H9 (cell line): ENCODE measurements around the gene UBE2Q1. TPM values are rescaled to one million over a fixed set of nuclear protein-coding genes. Genes with fewer than 3 reads are reported as not detected.

Experiments
- DNase-seq: peaks from one replicate; pipeline ENCODE4 v3.0.0-alpha.2; 2017
- H2AFZ ChIP-seq: one replicate; pipeline ENCODE4 v1.6.1; 2013; ENCODE audit warnings: mild to moderate bottlenecking, low read length, control low read depth, moderate library complexity
- H2AK5ac ChIP-seq: 2 replicates; pipeline ENCODE4 v1.6.1; 2013; ENCODE audit warnings: low read length, control low read depth, mixed read lengths; ENCODE audit not compliant: insufficient read length
- H2BK120ac ChIP-seq: one replicate; pipeline ENCODE4 v1.6.1; 2013; ENCODE audit warnings: low read depth, mild to moderate bottlenecking, low read length, control low read depth, inconsistent platforms; ENCODE audit not compliant: poor library complexity, severe bottlenecking
- H2BK12ac ChIP-seq: 2 replicates; pipeline ENCODE4 v1.6.1; 2013; ENCODE audit warnings: low read length, control low read depth, mixed read lengths, low read depth; ENCODE audit not compliant: insufficient read length
- H2BK15ac ChIP-seq: 2 replicates; pipeline ENCODE4 v1.6.1; 2013; ENCODE audit warnings: low read depth, low read length, control low read depth
- H2BK20ac ChIP-seq: one replicate; pipeline ENCODE4 v1.6.1; 2013; ENCODE audit warnings: low read depth, mild to moderate bottlenecking, low read length, control low read depth, inconsistent platforms; ENCODE audit not compliant: poor library complexity, severe bottlenecking
- H2BK5ac ChIP-seq: 2 replicates; pipeline ENCODE4 v1.6.1; 2013; ENCODE audit warnings: low read length, control low read depth, mixed read lengths; ENCODE audit not compliant: insufficient read length
- H3K14ac ChIP-seq: 2 replicates; pipeline ENCODE4 v1.6.1; 2013; ENCODE audit warnings: low read length, control low read depth; ENCODE audit not compliant: insufficient read depth
- H3K18ac ChIP-seq: 2 replicates; pipeline ENCODE4 v1.6.1; 2013; ENCODE audit warnings: low read depth, mild to moderate bottlenecking, mixed read lengths, low read length, control low read depth; ENCODE audit not compliant: insufficient read length
- H3K23ac ChIP-seq: 2 replicates; pipeline ENCODE4 v1.6.1; 2013; ENCODE audit warnings: low read length, control low read depth, mixed read lengths, low read depth; ENCODE audit not compliant: insufficient read length
- H3K23me2 ChIP-seq: 2 replicates; pipeline ENCODE4 v1.6.1; 2013; ENCODE audit warnings: low read depth, mild to moderate bottlenecking, mixed read lengths, low read length, control low read depth; ENCODE audit not compliant: insufficient read length, poor library complexity, severe bottlenecking
- H3K27ac ChIP-seq: 2 replicates; pipeline ENCODE4 v1.5.1; 2013; ENCODE audit warnings: low read length, control low read depth, mixed read lengths, low read depth; ENCODE audit not compliant: insufficient read length
- H3K27me3 ChIP-seq: 2 replicates; pipeline ENCODE4 v1.6.1; 2013; ENCODE audit warnings: low read length, control low read depth, inconsistent platforms; ENCODE audit not compliant: insufficient read depth
- H3K4ac ChIP-seq: 2 replicates; pipeline ENCODE4 v1.6.1; 2013; ENCODE audit warnings: low read depth, mild to moderate bottlenecking, control low read depth, inconsistent platforms, low read length, moderate library complexity
- H3K4me1 ChIP-seq: 2 replicates; pipeline ENCODE4 v1.6.1; 2013; ENCODE audit warnings: low read length, control low read depth, inconsistent platforms; ENCODE audit not compliant: insufficient read depth
- H3K4me2 ChIP-seq: 2 replicates; pipeline ENCODE4 v1.6.1; 2013; ENCODE audit warnings: low read length, control low read depth, mixed read lengths; ENCODE audit not compliant: insufficient read length, insufficient read depth
- H3K56ac ChIP-seq: 2 replicates; pipeline ENCODE4 v1.6.1; 2013; ENCODE audit warnings: low read depth, mild to moderate bottlenecking, mixed read lengths, low read length, control low read depth; ENCODE audit not compliant: insufficient read length
- H3K79me1 ChIP-seq: 2 replicates; pipeline ENCODE4 v1.6.1; 2013; ENCODE audit warnings: low read depth, mild to moderate bottlenecking, moderate library complexity, low read length, control low read depth, inconsistent platforms; ENCODE audit not compliant: insufficient read depth, poor library complexity, severe bottlenecking
- H3K79me2 ChIP-seq: 2 replicates; pipeline ENCODE4 v1.6.1; 2013; ENCODE audit warnings: low read length, control low read depth, inconsistent platforms; ENCODE audit not compliant: insufficient read depth
- H3K9ac ChIP-seq: 2 replicates; pipeline ENCODE4 v1.6.1; 2013; ENCODE audit warnings: low read length, control low read depth, mixed read lengths; ENCODE audit not compliant: insufficient read length; ENCODE audit errors: extremely low read depth
- H3K9me3 ChIP-seq: one replicate; pipeline ENCODE4 v1.6.1; 2013; ENCODE audit warnings: low read depth, low read length, inconsistent platforms; ENCODE audit not compliant: control insufficient read depth
- H3T11ph ChIP-seq: one replicate; pipeline ENCODE4 v1.6.1; 2013; ENCODE audit warnings: mild to moderate bottlenecking, low read length, control low read depth, inconsistent platforms
- H4K20me1 ChIP-seq: one replicate; pipeline ENCODE4 v1.6.1; 2013; ENCODE audit not compliant: control insufficient read depth, insufficient read length, insufficient read depth
- H4K5ac ChIP-seq: 2 replicates; pipeline ENCODE4 v1.6.1; 2013; ENCODE audit warnings: low read depth, mild to moderate bottlenecking, mixed read lengths, low read length, control low read depth; ENCODE audit not compliant: insufficient read length
- H4K8ac ChIP-seq: replicated peaks from 2 replicates; pipeline ENCODE4 v1.6.1; 2013; ENCODE audit warnings: low read length, control low read depth, mixed read lengths, low read depth; ENCODE audit not compliant: insufficient read length
- H4K91ac ChIP-seq: 2 replicates; pipeline ENCODE4 v1.6.1; 2013; ENCODE audit warnings: low read depth, mild to moderate bottlenecking, moderate library complexity, mixed read lengths, low read length, control low read depth; ENCODE audit not compliant: insufficient read length
- H3K27ac Mint-ChIP-seq, 3 experiments: 2 replicates in 2 of 3; 3 replicates in 1 of 3; pipeline ENCODE4 v1.8.0; 2020 to 2021; ENCODE audit warnings: mixed read lengths in 3 of 3, mild to moderate bottlenecking in 1 of 3, moderate library complexity in 1 of 3
- H3K27me3 Mint-ChIP-seq: 2 replicates; pipeline ENCODE4 v1.8.0; 2021; ENCODE audit warnings: low read depth, mild to moderate bottlenecking, moderate library complexity, mixed read lengths
- H3K36me3 Mint-ChIP-seq, 3 experiments: 2 replicates in 2 of 3; 3 replicates in 1 of 3; pipeline ENCODE4 v1.8.0; 2020 to 2021; ENCODE audit warnings: low read depth in 3 of 3, mixed read lengths in 3 of 3; ENCODE audit not compliant: insufficient read depth in 1 of 3
- H3K4me1 Mint-ChIP-seq, 2 experiments: 2 replicates each; pipeline ENCODE4 v1.8.0; 2020; ENCODE audit warnings: mixed read lengths in 2 of 2
- H3K4me3 Mint-ChIP-seq, 2 experiments: 2 replicates in 1 of 2; 3 replicates in 1 of 2; pipeline ENCODE4 v1.8.0; 2020 to 2021; ENCODE audit warnings: mild to moderate bottlenecking in 2 of 2, mixed read lengths in 2 of 2, moderate library complexity in 1 of 2
- H3K9me3 Mint-ChIP-seq, 2 experiments: 2 replicates in 1 of 2; 3 replicates in 1 of 2; pipeline ENCODE4 v1.8.0; 2020; ENCODE audit warnings: mild to moderate bottlenecking in 2 of 2, mixed read lengths in 2 of 2, moderate library complexity in 1 of 2
- CTCF ChIP-seq: fragments of 200-600 bp; sonication (generic); conservative IDR thresholded peaks from 3 replicates; pipeline ENCODE4 v1.8.0; 2021; ENCODE audit warnings: antibody characterized with exemption, mild to moderate bottlenecking
- WGBS: extraction: QIAGEN DNeasy Blood & Tissue Kit; methylation state at CpG from one replicate; pipeline ENCODE4 v1.1.7; 2013; ENCODE audit warnings: missing lambda C conversion rate, low lambda C conversion rate, mixed read lengths; ENCODE audit not compliant: insufficient read length; ENCODE audit errors: extremely low coverage; 5-methylcytosine and 5-hydroxymethylcytosine counted together
- total RNA-seq: library from RNA; stranded (reverse); gene quantifications from 2 replicates; pipeline ENCODE4 v1.2.1, GENCODE V29; 2021

UBE2Q1 gene
- total RNA-seq, 1 experiment from 2014 or later = 108 TPM

DNA sequence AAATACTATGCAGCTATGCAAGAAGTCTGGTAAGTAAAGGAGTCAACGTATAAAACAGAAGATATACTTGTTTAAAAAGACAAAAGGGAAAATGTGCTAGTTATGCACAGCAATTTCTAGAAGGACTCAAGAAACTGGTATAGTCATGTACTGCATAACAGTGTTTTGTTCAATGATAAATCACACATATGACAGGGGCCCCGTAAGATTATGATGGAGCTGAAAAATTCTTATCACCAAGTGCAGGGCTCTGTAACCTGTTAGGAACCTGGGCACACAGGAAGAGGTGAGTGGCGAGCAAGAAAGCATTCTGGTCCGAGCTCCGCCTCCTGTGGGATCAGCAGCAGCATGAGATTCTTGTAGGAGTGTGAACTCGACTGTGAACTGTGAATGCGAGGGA, 36.3 kb upstream of the UBE2Q1 start:
- peaks cover 51 to 92% (median 79%) of the 10 kb centered on the region in 3 experiments for H3K36me3 Mint-ChIP-seq

More for the DNA sequence above, 36.3 kb upstream of the UBE2Q1 start:
- Histone ChIP-seq H3K27ac (no peak overlapping the region), H4K91ac (no peak overlapping the region), H3K4me1 (no peaks in the 10 kb centered on the region), H3K18ac (no peak overlapping the region), H2AFZ (no peak overlapping the region), H3K56ac (no peak overlapping the region), H2BK120ac (no peak overlapping the region), H3K79me1 (no peaks in the 10 kb centered on the region), H4K8ac (no peak overlapping the region), H2AK5ac (no peak overlapping the region), H3K23ac (no peak overlapping the region), H3T11ph (no peak overlapping the region), H3K27me3 (no peaks in the 10 kb centered on the region), H3K9me3 (no peaks in the 10 kb centered on the region), H2BK15ac (no peak overlapping the region), H4K5ac (no peak overlapping the region), H2BK5ac (no peak overlapping the region), H3K14ac (no peak overlapping the region), H3K9ac (no peak overlapping the region), H3K23me2 (no peaks in the 10 kb centered on the region), H4K20me1 (no peaks in the 10 kb centered on the region), H3K79me2 (no peaks in the 10 kb centered on the region), H2BK20ac (no peak overlapping the region), H3K4ac (no peak overlapping the region), H2BK12ac (no peak overlapping the region), H3K4me2 (no peak overlapping the region)
- no CpG with 5 or more reads among the region's 7 CpGs for WGBS
- TF ChIP-seq CTCF = no peak
- Mint-ChIP-seq H3K9me3 (no peaks in the 10 kb centered on the region), H3K4me3 (no peak overlapping the region), H3K27me3 (no peaks in the 10 kb centered on the region), H3K27ac (no peak overlapping the region; a peak in 1 of 7 replicates), H3K4me1 (peaks cover 2 to 3% of the 10 kb centered on the region in 2 experiments; a peak in 3 of 4 replicates)
- no peak for DNase-seq
